Measurements from ENCODE around the gene CEP128.

The CEP128 gene

GRCh38 chr14:80941241-80942185, at the start of gene CEP128:
Gene CEP128 (minus strand): TSS chr14:80941738.
- TF ChIP-seq CTCF (IDR thresholded peaks at IDR 0.05) = no peak
- H3K36me3 ChIP-seq = no peaks in the 10 kb centered on the region
- H3K27ac ChIP-seq = peak within 1 kb of the TSS; percentile 59
- peak within 1 kb of the TSS; percentile 71 for H3K4me3 ChIP-seq (ENCODE audit: low read depth in 1 of 2, low read length in 1 of 2)
- H3K4me1 ChIP-seq (ENCODE audit: control insufficient read depth in 1 of 2, insufficient read depth in 1 of 2, low read depth in 1 of 2, low read length in 1 of 2) = peaks cover 12 to 14% of the 10 kb centered on the region in 2 experiments
- H3K9me3 ChIP-seq = no peaks in the 10 kb centered on the region
- no peaks in the 10 kb centered on the region for H3K27me3 ChIP-seq

- Histone ChIP-seq H3K4me3 (ENCODE audit: low read depth in 1 of 2, low read length in 1 of 2) (no peak overlapping the region), H3K27me3 (no peaks in the 10 kb centered on the region), H3K27ac (no peak overlapping the region), H3K4me1 (ENCODE audit: control insufficient read depth in 1 of 2, insufficient read depth in 1 of 2, low read depth in 1 of 2, low read length in 1 of 2) (peaks cover 11 to 23% of the 10 kb centered on the region in 2 experiments), H3K36me3 (no peaks in the 10 kb centered on the region), H3K9me3 (no peaks in the 10 kb centered on the region)
- TF ChIP-seq CTCF (IDR thresholded peaks at IDR 0.05) = no peak
Observed at GRCh38 chr14:80988735-80989429, 47.3 kb upstream of the CEP128 start.

GRCh38 chr14:80988192-80988591, 46.7 kb upstream of the CEP128 start:
- Histone ChIP-seq H3K4me1 (ENCODE audit: control insufficient read depth in 1 of 2, insufficient read depth in 1 of 2, low read depth in 1 of 2, low read length in 1 of 2) (peaks cover 11 to 23% of the 10 kb centered on the region in 2 experiments), H3K36me3 (no peaks in the 10 kb centered on the region), H3K4me3 (ENCODE audit: low read depth in 1 of 2, low read length in 1 of 2) (no peak overlapping the region), H3K27ac (no peak overlapping the region), H3K9me3 (no peaks in the 10 kb centered on the region), H3K27me3 (no peaks in the 10 kb centered on the region)
- no peak for TF ChIP-seq CTCF (IDR thresholded peaks at IDR 0.05)

- peak; percentile 78 for TF ChIP-seq CTCF (IDR thresholded peaks at IDR 0.05)
- Histone ChIP-seq H3K27ac (no peak overlapping the region), H3K4me1 (ENCODE audit: control insufficient read depth in 1 of 2, insufficient read depth in 1 of 2, low read depth in 1 of 2, low read length in 1 of 2) (peaks cover 11 to 23% of the 10 kb centered on the region in 2 experiments), H3K9me3 (no peaks in the 10 kb centered on the region), H3K27me3 (no peaks in the 10 kb centered on the region), H3K4me3 (ENCODE audit: low read depth in 1 of 2, low read length in 1 of 2) (no peak overlapping the region), H3K36me3 (no peaks in the 10 kb centered on the region)
Observed at GRCh38 chr14:80987235-80988032, 45.9 kb upstream of the CEP128 start.

- no peak overlapping the region for H3K4me3 ChIP-seq (ENCODE audit: low read depth in 1 of 2, low read length in 1 of 2)
- H3K27me3 ChIP-seq = no peaks in the 10 kb centered on the region
- peaks cover 11 to 22% of the 10 kb centered on the region in 2 experiments for H3K4me1 ChIP-seq (ENCODE audit: control insufficient read depth in 1 of 2, insufficient read depth in 1 of 2, low read depth in 1 of 2, low read length in 1 of 2)
- no peaks in the 10 kb centered on the region for H3K9me3 ChIP-seq
- H3K36me3 ChIP-seq = no peaks in the 10 kb centered on the region
- TF ChIP-seq CTCF (IDR thresholded peaks at IDR 0.05) = no peak
- H3K27ac ChIP-seq = no peak overlapping the region
Observed at GRCh38 chr14:80982711-80983110, 41.2 kb upstream of the CEP128 start.
